ENCODE measurements around the gene ZNF687.

Gene ZNF687

DNA sequence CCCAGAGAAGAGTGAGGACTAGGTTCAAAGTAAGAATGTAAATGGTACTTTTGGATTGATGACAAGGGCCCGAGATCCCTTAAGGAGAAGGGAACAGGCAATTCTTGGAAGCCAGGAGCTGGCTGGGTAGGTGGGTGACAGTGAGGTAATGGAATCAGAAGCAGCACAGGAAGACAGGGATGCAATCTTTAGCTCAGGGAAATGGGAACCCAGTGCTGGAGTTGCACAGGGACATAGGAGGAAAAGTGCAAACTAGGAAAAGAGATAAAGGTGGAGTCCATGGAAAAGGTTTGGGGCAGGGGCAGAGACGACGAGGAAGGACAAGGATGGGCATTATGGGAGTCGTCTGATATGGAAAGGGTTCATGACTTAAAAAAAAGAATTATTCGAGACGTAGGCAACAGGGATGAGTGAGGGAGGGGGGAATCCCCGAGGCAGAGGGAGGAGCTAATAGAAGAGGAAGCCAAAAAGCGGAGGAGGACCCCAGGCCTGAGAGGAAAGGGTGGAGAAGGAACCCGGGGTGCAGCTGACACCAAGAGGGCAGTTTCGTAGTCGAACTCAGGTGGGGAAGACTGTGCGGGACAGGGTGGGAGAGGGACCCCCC, 44.6 kb downstream of the ZNF687 start:
- peak; percentile 20 for DNase-seq
- Histone ChIP-seq H3K27me3 (no peaks in the 10 kb centered on the region), H3K9me3 (no peaks in the 10 kb centered on the region), H3K36me3 (peaks cover 13% of the 10 kb centered on the region), H3K4me1 (no peaks in the 10 kb centered on the region), H3K4me3 (ENCODE audit: low read depth, low read length) (peak overlapping the region; percentile 77)
- TF ChIP-seq, protein P1, sequence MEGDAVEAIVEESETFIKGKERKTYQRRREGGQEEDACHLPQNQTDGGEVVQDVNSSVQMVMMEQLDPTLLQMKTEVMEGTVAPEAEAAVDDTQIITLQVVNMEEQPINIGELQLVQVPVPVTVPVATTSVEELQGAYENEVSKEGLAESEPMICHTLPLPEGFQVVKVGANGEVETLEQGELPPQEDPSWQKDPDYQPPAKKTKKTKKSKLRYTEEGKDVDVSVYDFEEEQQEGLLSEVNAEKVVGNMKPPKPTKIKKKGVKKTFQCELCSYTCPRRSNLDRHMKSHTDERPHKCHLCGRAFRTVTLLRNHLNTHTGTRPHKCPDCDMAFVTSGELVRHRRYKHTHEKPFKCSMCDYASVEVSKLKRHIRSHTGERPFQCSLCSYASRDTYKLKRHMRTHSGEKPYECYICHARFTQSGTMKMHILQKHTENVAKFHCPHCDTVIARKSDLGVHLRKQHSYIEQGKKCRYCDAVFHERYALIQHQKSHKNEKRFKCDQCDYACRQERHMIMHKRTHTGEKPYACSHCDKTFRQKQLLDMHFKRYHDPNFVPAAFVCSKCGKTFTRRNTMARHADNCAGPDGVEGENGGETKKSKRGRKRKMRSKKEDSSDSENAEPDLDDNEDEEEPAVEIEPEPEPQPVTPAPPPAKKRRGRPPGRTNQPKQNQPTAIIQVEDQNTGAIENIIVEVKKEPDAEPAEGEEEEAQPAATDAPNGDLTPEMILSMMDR (IDR thresholded peaks at IDR 0.05; ENCODE audit: low read depth, low read length), result no peak

- Histone ChIP-seq H3K36me3 (peaks cover 13% of the 10 kb centered on the region), H3K27me3 (no peaks in the 10 kb centered on the region), H3K9me3 (no peaks in the 10 kb centered on the region), H3K4me1 (no peaks in the 10 kb centered on the region), H3K4me3 (ENCODE audit: low read depth, low read length) (peak within 1 kb of the TSS; percentile 77)
- DNase-seq, result peak; percentile 93
- TF ChIP-seq, protein P1 (IDR thresholded peaks at IDR 0.05; ENCODE audit: low read depth, low read length), result no peak
Measured at GRCh38 chr1:151327223-151327902, 45.3 kb downstream of the ZNF687 start, which contains the start of gene PI4KB. TSS of gene PI4KB (minus strand) at chr1:151327416. CDS start at chr1:151316481, 10,935 bp downstream.

- Histone ChIP-seq H3K27me3 (no peaks in the 10 kb centered on the region), H3K4me3 (ENCODE audit: low read depth, low read length) (peak overlapping the region; percentile 77), H3K36me3 (peaks cover 13% of the 10 kb centered on the region), H3K4me1 (no peaks in the 10 kb centered on the region), H3K9me3 (no peaks in the 10 kb centered on the region)
- TF ChIP-seq, protein P1 (IDR thresholded peaks at IDR 0.05; ENCODE audit: low read depth, low read length), result no peak
- no peak for DNase-seq
Measured at GRCh38 chr1:151327903-151328674, 46.0 kb downstream of the ZNF687 start.

GRCh38 chr1:151334822-151335221, 52.7 kb downstream of the ZNF687 start:
- H3K9me3 ChIP-seq, result no peaks in the 10 kb centered on the region
- H3K4me3 ChIP-seq (ENCODE audit: low read depth, low read length), result no peak overlapping the region
- peaks cover 4% of the 10 kb centered on the region; the same call in 1 of the 2 replicates for H3K4me1 ChIP-seq
- no peak for DNase-seq
- no peaks in the 10 kb centered on the region for H3K27me3 ChIP-seq
- no peaks in the 10 kb centered on the region for H3K36me3 ChIP-seq
- TF ChIP-seq, protein P1 (IDR thresholded peaks at IDR 0.05; ENCODE audit: low read depth, low read length), result no peak

GRCh38 chr1:151336556-151336955, 54.5 kb downstream of the ZNF687 start:
- no peak for DNase-seq
- H3K36me3 ChIP-seq, result no peaks in the 10 kb centered on the region
- no peak overlapping the region for H3K4me3 ChIP-seq (ENCODE audit: low read depth, low read length)
- H3K27me3 ChIP-seq, result no peaks in the 10 kb centered on the region
- TF ChIP-seq, protein P1 (IDR thresholded peaks at IDR 0.05; ENCODE audit: low read depth, low read length), result no peak
- peaks cover 4% of the 10 kb centered on the region; the same call in 1 of the 2 replicates for H3K4me1 ChIP-seq
- H3K9me3 ChIP-seq, result no peaks in the 10 kb centered on the region
